Measurements from ENCODE around the gene AKAP13.

The AKAP13 gene

DNA sequence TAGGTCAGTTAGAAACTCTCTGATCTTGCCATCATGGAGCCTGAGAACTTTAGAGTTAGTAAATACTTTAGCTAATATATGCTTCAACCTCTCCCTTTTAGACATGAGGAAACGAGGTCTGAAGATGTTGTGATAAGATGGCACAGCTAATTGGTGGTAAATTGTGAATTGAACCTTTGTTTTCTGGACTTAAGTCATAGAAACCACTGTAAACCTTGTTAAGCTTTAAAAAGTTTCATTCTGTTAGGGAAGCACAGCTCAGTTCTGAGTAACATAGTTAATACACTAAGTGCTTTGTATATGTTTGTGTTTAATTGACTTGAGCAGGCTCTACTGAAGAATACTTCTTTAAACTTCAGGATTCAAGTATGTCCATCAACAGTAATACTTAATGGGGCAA lies 108.6 kb downstream of the AKAP13 start:
- H3K4me3 ChIP-seq (ENCODE audit: low read length) = no peak overlapping the region
- DNase-seq (ENCODE audit: low read depth, low spot score) = no peak

GRCh38 chr15:85489773-85490493 lies 109.5 kb downstream of the AKAP13 start:
- DNase-seq (ENCODE audit: low read depth, low spot score) = no peak
- no peak overlapping the region for H3K4me3 ChIP-seq (ENCODE audit: low read length)

DNA sequence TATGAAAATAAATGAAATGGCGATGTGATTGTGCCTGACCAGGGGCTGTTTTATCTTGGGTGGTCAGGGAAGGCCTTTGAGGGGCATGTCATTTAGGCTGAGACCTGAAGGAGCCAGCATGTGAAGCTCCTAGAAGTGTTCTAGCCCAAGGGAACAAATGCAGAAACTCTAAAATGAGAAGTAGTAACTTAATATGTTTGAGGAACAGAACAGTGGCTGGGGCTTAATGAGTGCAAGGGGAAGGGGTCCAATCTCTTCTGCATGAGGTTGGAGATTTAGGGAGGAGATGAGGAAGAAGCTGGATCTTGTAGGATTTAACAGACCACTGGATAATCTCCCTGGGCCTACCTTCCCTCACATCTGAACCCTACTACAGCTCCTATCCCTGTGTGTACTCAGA lies 110.5 kb downstream of the AKAP13 start:
- no peak overlapping the region for H3K4me3 ChIP-seq (ENCODE audit: low read length)
- DNase-seq (ENCODE audit: low read depth, low spot score) = no peak

- H3K4me3 ChIP-seq (ENCODE audit: low read length) = no peak overlapping the region
- no peak for DNase-seq (ENCODE audit: low read depth, low spot score)
Observed at GRCh38 chr15:85491691-85492090, 111.3 kb downstream of the AKAP13 start.

- no peak overlapping the region for H3K4me3 ChIP-seq (ENCODE audit: low read length)
- DNase-seq (ENCODE audit: low read depth, low spot score) = no peak
Observed at GRCh38 chr15:85492406-85492805, 112.0 kb downstream of the AKAP13 start.

GRCh38 chr15:85493260-85493659 lies 112.9 kb downstream of the AKAP13 start:
- no peak for DNase-seq (ENCODE audit: low read depth, low spot score)
- no peak overlapping the region for H3K4me3 ChIP-seq (ENCODE audit: low read length)

- H3K4me3 ChIP-seq (ENCODE audit: low read length) = no peak overlapping the region
- DNase-seq (ENCODE audit: low read depth, low spot score) = no peak
Observed at GRCh38 chr15:85494048-85494777, 113.8 kb downstream of the AKAP13 start.

GRCh38 chr15:85495096-85495495 lies 114.7 kb downstream of the AKAP13 start:
- no peak overlapping the region for H3K4me3 ChIP-seq (ENCODE audit: low read length)
- DNase-seq (ENCODE audit: low read depth, low spot score) = no peak

- DNase-seq (ENCODE audit: low read depth, low spot score) = no peak
- no peak overlapping the region for H3K4me3 ChIP-seq (ENCODE audit: low read length)
Observed at GRCh38 chr15:85495544-85495943, 115.1 kb downstream of the AKAP13 start.

DNA sequence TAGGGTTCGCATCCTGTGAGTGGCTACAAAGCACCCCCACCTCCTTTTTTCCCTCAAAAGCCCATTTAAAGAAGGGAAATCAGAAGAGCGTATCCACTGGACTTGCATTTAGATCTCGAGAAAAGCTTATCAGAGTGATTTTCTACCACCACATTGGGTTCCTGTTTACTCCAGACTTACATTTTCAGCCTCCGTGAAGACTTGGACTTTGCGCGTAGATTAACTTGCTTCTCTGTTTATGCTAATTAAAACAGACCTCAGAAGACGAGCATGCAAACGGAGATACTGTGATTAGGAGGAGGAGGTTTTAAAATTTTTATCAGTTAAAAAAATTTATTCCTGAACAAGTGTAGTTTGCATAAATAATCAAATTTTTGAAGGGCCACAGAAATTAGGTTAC lies 115.7 kb downstream of the AKAP13 start:
- DNase-seq (ENCODE audit: low read depth, low spot score) = no peak
- H3K4me3 ChIP-seq (ENCODE audit: low read length) = no peak overlapping the region

GRCh38 chr15:85496551-85497171 lies 116.3 kb downstream of the AKAP13 start:
- no peak for DNase-seq (ENCODE audit: low read depth, low spot score)
- H3K4me3 ChIP-seq (ENCODE audit: low read length) = no peak overlapping the region

DNA sequence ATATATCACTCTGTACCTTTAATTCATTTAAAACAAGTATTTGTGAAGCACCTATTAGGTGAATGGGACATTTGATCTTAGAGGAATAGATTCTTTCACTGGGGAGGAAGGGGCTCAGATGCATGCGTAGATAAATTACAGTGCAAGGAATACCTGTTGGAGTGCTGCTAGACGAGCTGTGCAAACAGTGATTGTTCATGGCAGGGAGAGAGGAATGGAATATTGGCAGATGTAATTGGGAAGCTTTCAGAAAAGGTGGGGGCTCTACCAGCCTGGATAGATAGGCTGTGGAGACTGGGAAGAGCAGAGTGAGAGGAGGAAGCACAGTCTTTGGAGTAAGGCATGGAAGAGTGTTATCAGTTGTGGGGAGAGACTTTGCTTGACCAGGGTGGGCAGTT lies 116.8 kb downstream of the AKAP13 start:
- no peak for DNase-seq (ENCODE audit: low read depth, low spot score)
- H3K4me3 ChIP-seq (ENCODE audit: low read length) = no peak overlapping the region

GRCh38 chr15:85498471-85498870 lies 118.1 kb downstream of the AKAP13 start:
- no peak overlapping the region for H3K4me3 ChIP-seq (ENCODE audit: low read length)
- no peak for DNase-seq (ENCODE audit: low read depth, low spot score)

DNA sequence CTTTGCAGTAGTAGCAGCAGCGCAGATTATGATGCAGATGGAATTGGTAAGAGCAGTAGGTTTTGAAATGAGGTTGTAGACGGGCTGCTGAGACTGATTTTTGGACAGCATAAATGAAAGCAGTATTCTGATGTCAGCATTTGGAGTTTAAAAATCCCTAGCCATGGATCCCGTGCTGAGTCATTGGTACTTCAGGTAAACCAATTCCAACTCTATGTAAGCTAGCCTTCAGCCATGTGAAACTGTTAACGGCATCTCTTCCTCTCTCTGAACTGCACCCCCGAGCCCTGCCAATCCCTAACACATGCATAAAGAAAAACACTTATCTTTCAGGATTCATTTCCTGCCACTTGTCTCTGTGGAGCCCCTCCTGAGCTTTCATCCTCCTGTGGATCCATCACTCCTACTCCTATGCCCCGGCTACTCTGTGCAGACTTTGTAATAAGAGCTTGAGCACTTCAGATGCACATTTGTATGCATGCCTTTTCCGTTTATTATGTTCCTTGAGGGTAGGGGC lies 119.0 kb downstream of the AKAP13 start:
- no peak overlapping the region for H3K4me3 ChIP-seq (ENCODE audit: low read length)
- DNase-seq (ENCODE audit: low read depth, low spot score) = no peak

DNA sequence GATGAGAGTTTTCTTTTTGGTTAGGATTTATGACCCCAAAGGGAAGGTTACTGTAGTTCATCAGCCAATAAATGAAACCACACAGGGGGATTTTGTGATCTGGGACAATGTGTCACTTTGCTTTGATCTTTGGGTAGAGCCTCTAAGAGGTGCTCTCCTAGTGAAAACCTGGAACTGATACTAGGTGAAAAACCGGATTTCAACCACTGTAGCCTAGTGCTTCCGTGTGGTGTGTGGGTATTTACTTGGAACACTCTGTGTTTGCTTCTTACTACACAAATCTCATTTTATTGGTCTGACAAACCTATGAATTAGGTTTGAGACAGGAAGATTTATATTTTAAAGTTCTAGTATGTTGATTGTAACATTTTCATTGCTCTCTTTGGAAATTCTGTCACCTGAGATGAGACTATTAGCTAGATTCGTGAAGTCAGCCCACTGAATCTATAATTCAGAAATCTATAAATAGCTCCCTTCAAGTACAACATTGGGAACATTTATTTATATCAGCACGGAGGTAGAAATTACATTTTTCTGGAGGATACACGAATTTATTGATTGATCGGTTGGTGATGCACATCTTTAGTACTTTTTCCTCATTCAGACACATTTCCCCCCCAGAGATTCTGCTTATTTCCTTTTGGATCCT lies 119.8 kb downstream of the AKAP13 start:
- DNase-seq (ENCODE audit: low read depth, low spot score) = no peak
- no peak overlapping the region for H3K4me3 ChIP-seq (ENCODE audit: low read length)

DNA sequence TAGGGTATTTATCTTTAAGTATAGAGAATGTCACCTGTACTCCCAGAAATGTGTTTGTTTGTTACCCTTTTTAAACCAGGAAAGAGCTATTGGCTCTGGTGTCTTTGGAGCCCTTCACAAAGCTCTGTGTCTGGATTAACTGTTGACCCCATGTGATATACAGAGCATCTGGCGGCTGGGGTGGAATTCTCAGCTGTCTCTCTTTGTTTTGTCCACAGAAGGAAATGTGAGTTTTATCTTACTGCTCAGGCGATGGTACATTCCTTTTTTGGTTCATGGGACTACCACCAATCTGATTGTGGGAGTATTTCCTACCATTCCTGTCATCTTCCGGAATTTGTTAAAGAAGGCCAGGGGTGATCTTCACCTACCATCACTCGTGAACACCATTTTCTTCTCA lies 120.3 kb downstream of the AKAP13 start:
- no peak for DNase-seq (ENCODE audit: low read depth, low spot score)

GRCh38 chr15:85501574-85501973 lies 121.2 kb downstream of the AKAP13 start:
- DNase-seq (ENCODE audit: low read depth, low spot score) = no peak

More for the DNA sequence above, 120.3 kb downstream of the AKAP13 start:
- no peak overlapping the region for H3K4me3 ChIP-seq (ENCODE audit: low read length)

GRCh38 chr15:85503151-85503799 lies 122.9 kb downstream of the AKAP13 start:
- H3K4me3 ChIP-seq (ENCODE audit: low read length) = no peak overlapping the region
- no peak for DNase-seq (ENCODE audit: low read depth, low spot score)

More at GRCh38 chr15:85501574-85501973, 121.2 kb downstream of the AKAP13 start:
- no peak overlapping the region for H3K4me3 ChIP-seq (ENCODE audit: low read length)
